ENCODE results near the gene UBXN1. TPM values are rescaled to one million over a fixed set of nuclear protein-coding genes. Genes with fewer than 3 reads are reported as not detected.

Gene UBXN1
- total RNA-seq, result 100 to 1,000 TPM in 1 of 2 donors, 10 to 100 TPM in 1; 77.4 to 116 TPM

GRCh38 chr11:62678770-62679696, at the start of gene UBXN1:
TSS of gene UBXN1 (minus strand) at chr11:62679073. CDS start at chr11:62678923, 150 bp downstream.
- no peaks in the 10 kb centered on the region for H3K9me3 ChIP-seq
- peaks cover 21% of the 10 kb centered on the region for H3K36me3 ChIP-seq
- H3K27me3 ChIP-seq, result no peaks in the 10 kb centered on the region
- no peak for TF ChIP-seq CTCF (IDR thresholded peaks at IDR 0.05)
- peak within 1 kb of the TSS; percentile 82 to 95 for H3K4me3 ChIP-seq
- peak; percentile 96 for DNase-seq (ENCODE audit: low spot score)
- H3K4me1 ChIP-seq, result peaks cover 0 to 23% of the 10 kb centered on the region in 2 donors
- peak within 1 kb of the TSS; percentile 80 to 88 for H3K27ac ChIP-seq

GRCh38 chr11:62728171-62728988, 49.5 kb upstream of the UBXN1 start, which contains the start of gene TTC9C:
TSS of gene TTC9C (plus strand) at chr11:62728486. CDS start at chr11:62728849, 363 bp downstream.
- H3K27ac ChIP-seq, result peak within 1 kb of the TSS; percentile 94 to 98
- no peaks in the 10 kb centered on the region for H3K9me3 ChIP-seq
- peaks cover 0 to 54% of the 10 kb centered on the region in 2 donors for H3K4me1 ChIP-seq
- H3K27me3 ChIP-seq, result no peaks in the 10 kb centered on the region
- peak within 1 kb of the TSS; percentile 76 to 82 for H3K4me3 ChIP-seq
- peaks cover 18% of the 10 kb centered on the region for H3K36me3 ChIP-seq
- no peak for TF ChIP-seq CTCF (IDR thresholded peaks at IDR 0.05)
- DNase-seq (ENCODE audit: low spot score), result peak; percentile 93

- Histone ChIP-seq H3K36me3 (peaks cover 18% of the 10 kb centered on the region), H3K27me3 (no peaks in the 10 kb centered on the region), H3K4me3 (peak overlapping the region; percentile 76 to 82), H3K4me1 (peaks cover 0 to 54% of the 10 kb centered on the region in 2 donors), H3K27ac (peak overlapping the region; percentile 94 to 98), H3K9me3 (no peaks in the 10 kb centered on the region)
- DNase-seq (ENCODE audit: low spot score), result peak; percentile 90
- no peak for TF ChIP-seq CTCF (IDR thresholded peaks at IDR 0.05)
Observed at GRCh38 chr11:62727872-62728170, 48.9 kb upstream of the UBXN1 start.

- peak; percentile 98 for DNase-seq (ENCODE audit: low spot score)
- Histone ChIP-seq H3K4me3 (peak within 1 kb of the TSS; percentile 76 to 82), H3K27ac (peak within 1 kb of the TSS; percentile 94 to 98), H3K27me3 (no peaks in the 10 kb centered on the region), H3K9me3 (no peaks in the 10 kb centered on the region), H3K36me3 (peaks cover 21% of the 10 kb centered on the region), H3K4me1 (peaks cover 0 to 54% of the 10 kb centered on the region in 2 donors)
- no peak for TF ChIP-seq CTCF (IDR thresholded peaks at IDR 0.05)
Observed at GRCh38 chr11:62727165-62727871, 48.4 kb upstream of the UBXN1 start, which contains the start of gene HNRNPUL2. TSS of gene HNRNPUL2 (minus strand) at chr11:62727457. CDS start at chr11:62727156, 301 bp downstream.

GRCh38 chr11:62726915-62727164, 48.0 kb upstream of the UBXN1 start:
- no peak for TF ChIP-seq CTCF (IDR thresholded peaks at IDR 0.05)

More at GRCh38 chr11:62726915-62727164, 48.0 kb upstream of the UBXN1 start:
- peaks cover 0 to 54% of the 10 kb centered on the region in 2 donors for H3K4me1 ChIP-seq
- H3K27ac ChIP-seq, result peak overlapping the region; percentile 94 to 98
- H3K9me3 ChIP-seq, result no peaks in the 10 kb centered on the region
- H3K36me3 ChIP-seq, result peaks cover 25% of the 10 kb centered on the region
- DNase-seq (ENCODE audit: low spot score), result no peak
- H3K4me3 ChIP-seq, result peak overlapping the region; percentile 76 to 82
- no peaks in the 10 kb centered on the region for H3K27me3 ChIP-seq
